ENCODE results near the gene RPL28. TPM values are rescaled to one million over a fixed set of nuclear protein-coding genes. Genes with fewer than 3 reads are reported as not detected.

RPL28 gene
- total RNA-seq, 2 donors from 2014 or later = 1,672 to 1,902 TPM

- Mint-ChIP-seq H3K4me3 (peak overlapping the region; percentile 15), H3K27ac (no peak overlapping the region), H3K9me3 (peaks cover 3% of the 10 kb centered on the region), H3K36me3 (ENCODE audit: low read depth) (no peaks in the 10 kb centered on the region), H3K4me1 (peaks cover 7% of the 10 kb centered on the region), H3K27me3 (ENCODE audit: insufficient read depth) (peaks cover 52% of the 10 kb centered on the region)
- DNase-seq = peak; percentile 89
- no peaks in the 10 kb centered on the region for H3K36me3 ChIP-seq (ENCODE audit: control insufficient read depth, insufficient read depth, low read length)
- TF ChIP-seq CTCF (conservative IDR thresholded peaks at IDR 0.05) = no peak
- no peaks in the 10 kb centered on the region for H3K4me1 ChIP-seq (ENCODE audit: control insufficient read depth, insufficient read depth, low read length)
- H3K9ac ChIP-seq (ENCODE audit: extremely low read depth, low read length, poor library complexity, severe bottlenecking) = no peak overlapping the region
- no peaks in the 10 kb centered on the region for H3K9me3 ChIP-seq (ENCODE audit: control insufficient read depth, low read length)
- H3K27ac ChIP-seq (ENCODE audit: low read depth, low read length) = no peak overlapping the region
- H3K4me3 ChIP-seq (ENCODE audit: low read length) = no peak overlapping the region
- WGBS, 2 experiments (ENCODE audit: insufficient coverage in 1 of 2, insufficient read length in 1 of 2) = 4 to 6% methylated on average over 17 to 38 of the region's 39 CpGs
- H3K27me3 ChIP-seq (ENCODE audit: control insufficient read depth, insufficient read depth, low read length, poor library complexity, severe bottlenecking) = peaks cover 93% of the 10 kb centered on the region
Observed at GRCh38 chr19:55441692-55442321, 56.1 kb downstream of the RPL28 start.

- Histone ChIP-seq H3K4me3 (ENCODE audit: low read length) (no peak overlapping the region), H3K36me3 (ENCODE audit: control insufficient read depth, insufficient read depth, low read length) (no peaks in the 10 kb centered on the region), H3K4me1 (ENCODE audit: control insufficient read depth, insufficient read depth, low read length) (no peaks in the 10 kb centered on the region), H3K9me3 (ENCODE audit: control insufficient read depth, low read length) (no peaks in the 10 kb centered on the region), H3K9ac (ENCODE audit: extremely low read depth, low read length, poor library complexity, severe bottlenecking) (no peak overlapping the region), H3K27me3 (ENCODE audit: control insufficient read depth, insufficient read depth, low read length, poor library complexity, severe bottlenecking) (peaks cover 100% of the 10 kb centered on the region), H3K27ac (ENCODE audit: low read depth, low read length) (no peak overlapping the region)
- H3K4me3 Mint-ChIP-seq = peak overlapping the region; percentile 15
- H3K9me3 Mint-ChIP-seq = peaks cover 3% of the 10 kb centered on the region
- peak; percentile 79 for DNase-seq
- 1 to 4% methylated on average over 13 to 72 of the region's 72 CpGs for WGBS, 2 experiments (ENCODE audit: insufficient coverage in 1 of 2, insufficient read length in 1 of 2)
- H3K27ac Mint-ChIP-seq = no peak overlapping the region
- no peaks in the 10 kb centered on the region for H3K36me3 Mint-ChIP-seq (ENCODE audit: low read depth)
- H3K27me3 Mint-ChIP-seq (ENCODE audit: insufficient read depth) = peaks cover 47% of the 10 kb centered on the region
- peaks cover 7% of the 10 kb centered on the region for H3K4me1 Mint-ChIP-seq
- TF ChIP-seq CTCF (conservative IDR thresholded peaks at IDR 0.05) = no peak
Observed at GRCh38 chr19:55442372-55442961, 56.7 kb downstream of the RPL28 start.

- H3K9me3 Mint-ChIP-seq = peaks cover 3% of the 10 kb centered on the region
- Histone ChIP-seq H3K4me1 (ENCODE audit: control insufficient read depth, insufficient read depth, low read length) (no peaks in the 10 kb centered on the region), H3K36me3 (ENCODE audit: control insufficient read depth, insufficient read depth, low read length) (no peaks in the 10 kb centered on the region), H3K27ac (ENCODE audit: low read depth, low read length) (no peak within 1 kb of the TSS), H3K27me3 (ENCODE audit: control insufficient read depth, insufficient read depth, low read length, poor library complexity, severe bottlenecking) (peaks cover 100% of the 10 kb centered on the region), H3K4me3 (ENCODE audit: low read length) (no peak within 1 kb of the TSS), H3K9me3 (ENCODE audit: control insufficient read depth, low read length) (no peaks in the 10 kb centered on the region), H3K9ac (ENCODE audit: extremely low read depth, low read length, poor library complexity, severe bottlenecking) (no peak within 1 kb of the TSS)
- peaks cover 41% of the 10 kb centered on the region for H3K27me3 Mint-ChIP-seq (ENCODE audit: insufficient read depth)
- DNase-seq = no peak
- TF ChIP-seq CTCF (conservative IDR thresholded peaks at IDR 0.05) = peak; percentile 19
- H3K36me3 Mint-ChIP-seq (ENCODE audit: low read depth) = no peaks in the 10 kb centered on the region
- peaks cover 7% of the 10 kb centered on the region for H3K4me1 Mint-ChIP-seq
- H3K27ac Mint-ChIP-seq = no peak within 1 kb of the TSS
- H3K4me3 Mint-ChIP-seq = peak within 1 kb of the TSS; percentile 15
- WGBS, 2 experiments (ENCODE audit: insufficient coverage in 1 of 2, insufficient read length in 1 of 2) = 3 to 4% methylated on average over 22 to 43 of the region's 43 CpGs
Observed at GRCh38 chr19:55443045-55443823, 57.5 kb downstream of the RPL28 start, which contains the start of gene SHISA7. TSS of gene SHISA7 (minus strand) at chr19:55443300. CDS start at chr19:55442863, 437 bp downstream.
